Measurements from ENCODE around the gene DHDH. TPM values are rescaled to one million over a fixed set of nuclear protein-coding genes. Genes with fewer than 3 reads are reported as not detected.
A peak's percentile ranks its signal among the peaks of the same experiment; 100 is the strongest.

DHDH gene
- total RNA-seq, 1 donor from 2014 or later: not detected

- TF ChIP-seq CTCF (IDR thresholded peaks at IDR 0.05): no peak
- peaks cover 0 to 15% of the 10 kb centered on the region in 2 donors for H3K4me1 ChIP-seq
- H3K27me3 ChIP-seq: no peaks in the 10 kb centered on the region
- H3K9me3 ChIP-seq: no peaks in the 10 kb centered on the region
- H3K4me3 ChIP-seq: no peak overlapping the region
- intact Hi-C loops (cut with DNase I): no loop called here
- H3K36me3 ChIP-seq: peaks cover 62 to 71% of the 10 kb centered on the region in 2 donors
- no peak overlapping the region for H3K27ac ChIP-seq
- DNase-seq (ENCODE audit: low spot score in 2 of 2): no peak
Measured at GRCh38 chr19:48982280-48982679, 48.8 kb downstream of the DHDH start.

GRCh38 chr19:48985711-48986110 lies 52.2 kb downstream of the DHDH start:
- Histone ChIP-seq H3K27ac (peak overlapping the region in 1 of 2 donors; percentile 14), H3K9me3 (no peaks in the 10 kb centered on the region), H3K4me1 (peaks cover 2 to 7% of the 10 kb centered on the region in 2 donors), H3K36me3 (peaks cover 70 to 86% of the 10 kb centered on the region in 2 donors), H3K27me3 (no peaks in the 10 kb centered on the region), H3K4me3 (no peak overlapping the region)
- no peak for TF ChIP-seq CTCF (IDR thresholded peaks at IDR 0.05)
- intact Hi-C loops (cut with DNase I): no loop called here
- no peak for DNase-seq (ENCODE audit: low spot score in 2 of 2)

DNA sequence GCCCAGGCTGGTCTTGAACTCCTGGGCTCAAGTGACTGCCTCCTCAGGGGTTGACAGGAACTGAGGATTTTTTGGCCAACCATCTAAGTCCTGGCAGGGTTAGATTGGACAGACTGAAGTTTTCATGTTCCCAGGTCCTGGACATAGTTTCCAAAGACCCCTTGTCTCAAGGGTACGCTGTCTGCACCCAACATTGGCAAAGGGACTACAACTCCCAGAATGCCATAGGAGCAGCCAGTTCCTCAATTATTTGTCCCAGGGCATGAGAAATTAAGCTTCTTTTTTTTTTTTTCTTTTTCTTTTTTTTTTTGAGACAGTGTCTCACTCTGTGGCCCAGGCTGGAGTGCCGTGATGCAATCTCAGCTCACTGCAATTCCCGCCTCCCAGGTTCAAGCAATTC lies 52.7 kb downstream of the DHDH start:
- H3K27ac ChIP-seq: no peak overlapping the region
- no peaks in the 10 kb centered on the region for H3K9me3 ChIP-seq
- no peak for DNase-seq (ENCODE audit: low spot score in 2 of 2)
- no peak for TF ChIP-seq CTCF (IDR thresholded peaks at IDR 0.05)
- peaks cover 5 to 11% of the 10 kb centered on the region in 2 donors for H3K4me1 ChIP-seq
- peaks cover 65 to 82% of the 10 kb centered on the region in 2 donors for H3K36me3 ChIP-seq
- no peak overlapping the region for H3K4me3 ChIP-seq
- no peaks in the 10 kb centered on the region for H3K27me3 ChIP-seq
- intact Hi-C loops (cut with DNase I): no loop called here

- Histone ChIP-seq H3K36me3 (peaks cover 54 to 71% of the 10 kb centered on the region in 2 donors), H3K27me3 (no peaks in the 10 kb centered on the region), H3K9me3 (no peaks in the 10 kb centered on the region), H3K4me3 (no peak overlapping the region), H3K27ac (no peak overlapping the region), H3K4me1 (peaks cover 14 to 18% of the 10 kb centered on the region in 2 donors)
- intact Hi-C loops (cut with DNase I): no loop called here
- no peak for DNase-seq (ENCODE audit: low spot score in 2 of 2)
- no peak for TF ChIP-seq CTCF (IDR thresholded peaks at IDR 0.05)
Measured at GRCh38 chr19:48987323-48987722, 53.8 kb downstream of the DHDH start.

GRCh38 chr19:48988286-48988685 lies 54.8 kb downstream of the DHDH start:
- Histone ChIP-seq H3K27me3 (no peaks in the 10 kb centered on the region), H3K4me1 (peaks cover 14 to 18% of the 10 kb centered on the region in 2 donors), H3K9me3 (no peaks in the 10 kb centered on the region), H3K27ac (no peak overlapping the region), H3K36me3 (peaks cover 46 to 62% of the 10 kb centered on the region in 2 donors), H3K4me3 (no peak overlapping the region)
- intact Hi-C loops (cut with DNase I): no loop called here
- TF ChIP-seq CTCF (IDR thresholded peaks at IDR 0.05): no peak
- no peak for DNase-seq (ENCODE audit: low spot score in 2 of 2)

DNA sequence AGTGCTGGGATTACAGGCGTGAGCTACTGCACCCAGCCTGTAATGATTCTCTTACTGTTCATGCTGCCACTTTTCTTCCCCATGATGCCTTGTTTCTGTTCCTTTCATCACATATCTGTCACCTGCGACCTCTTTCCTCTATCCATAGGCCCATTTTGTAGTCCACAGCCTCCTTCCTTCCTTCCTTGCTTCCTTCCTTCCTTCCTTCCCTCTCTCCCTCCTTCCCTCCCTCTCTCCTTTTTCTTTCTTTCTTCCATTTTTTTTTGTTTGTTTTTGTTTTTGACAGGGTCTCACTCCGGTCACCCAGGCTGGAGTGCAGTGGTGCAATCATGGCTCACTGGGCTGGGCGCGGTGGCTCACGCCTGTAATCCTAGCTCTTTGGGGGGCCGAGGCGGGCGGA lies 55.4 kb downstream of the DHDH start:
- Histone ChIP-seq H3K4me3 (no peak overlapping the region), H3K9me3 (no peaks in the 10 kb centered on the region), H3K4me1 (peaks cover 14 to 18% of the 10 kb centered on the region in 2 donors), H3K27ac (no peak overlapping the region), H3K27me3 (no peaks in the 10 kb centered on the region), H3K36me3 (peaks cover 44 to 56% of the 10 kb centered on the region in 2 donors)
- intact Hi-C loops (cut with DNase I): no loop called here
- no peak for TF ChIP-seq CTCF (IDR thresholded peaks at IDR 0.05)
- DNase-seq (ENCODE audit: low spot score in 2 of 2): no peak

Data from ascending aorta (tissue), 2 donors.